IPS-15b (cell line): ENCODE results near the gene PBLD.
"Not testable (repeated sequence)": the region's sequence is repeated elsewhere in the genome, so short reads cannot be mapped to it uniquely, and the experiment has no call there.

Source experiments
- H3K27me3 ChIP-seq: one replicate; pipeline ENCODE4 v1.6.1; 2013; ENCODE audit warnings: low read length; ENCODE audit not compliant: control insufficient read depth, insufficient read depth
- H3K36me3 ChIP-seq: one replicate; pipeline ENCODE4 v1.6.1; 2013; ENCODE audit warnings: low read length; ENCODE audit not compliant: control insufficient read depth, insufficient read depth
- H3K4me1 ChIP-seq: one replicate; pipeline ENCODE4 v1.6.1; 2013; ENCODE audit warnings: mild to moderate bottlenecking, low read length; ENCODE audit not compliant: control insufficient read depth, insufficient read depth
- H3K4me3 ChIP-seq: one replicate; pipeline ENCODE4 v1.5.1; 2013; ENCODE audit warnings: low read depth, low read length
- H3K9ac ChIP-seq: one replicate; pipeline ENCODE4 v1.6.1; 2013; ENCODE audit warnings: low read depth, mild to moderate bottlenecking, low read length
- H3K9me3 ChIP-seq: one replicate; pipeline ENCODE4 v1.6.1; 2013; ENCODE audit warnings: mild to moderate bottlenecking, low read length; ENCODE audit not compliant: control insufficient read depth, insufficient read depth

Gene PBLD

DNA sequence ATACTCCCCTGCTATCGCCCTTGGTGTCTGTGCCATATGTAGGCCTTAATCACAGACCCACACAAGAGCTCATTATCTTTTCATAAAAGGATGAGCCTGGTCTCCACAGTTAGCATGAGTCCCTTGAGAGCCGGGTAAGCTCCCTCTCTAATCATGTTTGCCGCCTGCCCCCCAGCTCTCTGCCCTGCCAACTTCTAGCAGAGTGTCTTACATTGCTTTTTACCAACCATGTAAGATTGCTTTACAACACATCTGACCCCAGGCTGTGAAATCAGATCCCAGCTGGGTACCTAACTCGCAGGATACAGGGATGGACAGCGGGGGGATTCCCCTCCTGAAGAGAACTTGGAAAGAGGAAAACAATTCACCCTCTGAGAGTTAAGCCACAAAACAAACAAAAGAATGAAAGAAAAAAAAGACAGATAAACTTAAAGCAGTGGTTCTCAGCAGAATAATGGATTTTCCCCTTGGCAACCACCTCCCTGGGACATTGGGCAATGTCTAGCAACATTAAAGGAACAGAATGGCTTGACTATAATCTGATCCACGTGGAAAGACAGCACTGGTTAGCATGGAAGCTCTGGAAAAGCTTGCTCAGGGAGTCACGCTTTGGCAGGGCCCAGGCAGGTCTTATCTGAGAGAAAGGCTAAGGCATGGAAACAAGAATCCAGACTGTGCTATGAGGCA is 61.4 kb downstream of the PBLD start:
- peaks cover 5% of the 10 kb centered on the region for H3K27me3 ChIP-seq
- no peak overlapping the region for H3K4me3 ChIP-seq
- no peaks in the 10 kb centered on the region for H3K9me3 ChIP-seq
- no peaks in the 10 kb centered on the region for H3K36me3 ChIP-seq
- no peaks in the 10 kb centered on the region for H3K4me1 ChIP-seq
- H3K9ac ChIP-seq: no peak overlapping the region

DNA sequence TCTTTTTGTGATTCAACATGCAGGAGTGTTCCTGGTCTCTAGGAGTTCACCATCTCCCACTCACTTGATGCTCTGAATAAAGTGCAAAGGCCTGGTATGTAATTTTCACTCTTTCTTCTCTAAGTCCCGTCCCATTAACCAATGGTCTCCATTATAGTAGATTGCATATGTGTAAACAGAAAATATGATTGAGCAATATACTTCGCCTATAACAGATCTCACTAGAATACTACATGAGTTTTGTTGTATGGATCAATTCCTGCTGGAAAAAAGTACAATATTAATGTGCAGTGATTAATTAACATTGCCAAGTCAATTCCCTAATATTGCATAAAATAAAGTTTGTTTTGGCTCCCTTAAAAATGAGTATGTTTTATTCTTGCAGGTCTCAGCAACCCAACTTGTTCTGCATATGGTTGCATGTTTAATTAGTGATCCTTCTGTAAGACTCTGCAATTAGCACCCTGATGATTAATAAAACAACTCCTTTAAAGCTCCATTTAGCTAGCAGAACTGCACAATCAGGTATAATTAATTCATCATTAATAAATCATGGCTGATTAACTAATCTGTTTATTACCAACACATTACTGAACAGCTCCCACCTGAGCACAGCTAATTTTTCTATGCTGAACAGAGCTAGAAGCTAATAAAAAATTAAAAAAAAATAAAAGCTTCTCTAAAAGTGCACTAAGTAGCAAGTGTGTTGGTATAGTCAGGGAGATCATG is 63.0 kb downstream of the PBLD start:
- H3K9ac ChIP-seq: no peak overlapping the region
- H3K4me3 ChIP-seq: no peak overlapping the region
- H3K4me1 ChIP-seq: no peaks in the 10 kb centered on the region
- H3K9me3 ChIP-seq: no peaks in the 10 kb centered on the region
- H3K36me3 ChIP-seq: no peaks in the 10 kb centered on the region
- H3K27me3 ChIP-seq: peaks cover 5% of the 10 kb centered on the region

DNA sequence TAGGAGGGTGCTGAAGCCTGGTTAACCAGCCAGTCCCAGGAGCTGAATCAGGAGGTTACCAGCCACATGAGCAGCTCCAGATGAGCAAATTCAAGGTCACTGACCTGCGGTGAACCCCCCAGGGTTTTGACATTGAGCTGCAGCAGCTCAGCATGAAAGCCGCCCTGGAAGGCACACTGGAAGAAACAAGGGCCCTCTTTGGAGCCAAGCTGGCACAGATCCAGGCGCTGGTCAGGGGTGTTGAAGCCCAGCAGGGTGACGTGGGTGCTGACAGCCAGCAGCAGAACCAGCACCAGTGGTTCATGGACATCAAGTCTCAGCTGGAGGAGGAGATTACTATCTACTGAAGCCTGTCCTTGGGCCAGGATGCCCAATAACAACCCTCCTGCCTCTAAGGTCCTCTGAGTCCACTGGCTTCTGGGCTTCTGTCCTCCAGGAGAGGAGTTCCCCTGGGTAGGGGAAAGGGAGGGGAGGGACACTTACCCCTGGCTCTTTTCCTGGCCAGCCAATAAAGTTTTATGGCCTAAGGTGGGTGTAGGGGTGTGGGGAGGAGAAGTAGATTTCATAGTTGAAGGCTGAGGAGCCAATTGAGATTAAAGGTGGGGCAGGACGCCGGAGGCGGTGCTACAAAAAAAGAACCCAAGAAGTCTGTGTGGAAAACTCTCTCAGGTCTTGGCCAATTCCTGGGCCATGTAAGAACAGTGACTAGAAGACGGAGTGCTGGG is 71.4 kb downstream of the PBLD start:
- H3K4me3 ChIP-seq: no peak overlapping the region
- H3K9me3 ChIP-seq: no peaks in the 10 kb centered on the region
- no peak overlapping the region for H3K9ac ChIP-seq
- H3K36me3 ChIP-seq: no peaks in the 10 kb centered on the region
- H3K4me1 ChIP-seq: no peaks in the 10 kb centered on the region
- peaks cover 4% of the 10 kb centered on the region for H3K27me3 ChIP-seq

- no peaks in the 10 kb centered on the region for H3K36me3 ChIP-seq
- no peak overlapping the region for H3K9ac ChIP-seq
- no peak overlapping the region for H3K4me3 ChIP-seq
- H3K9me3 ChIP-seq: no peaks in the 10 kb centered on the region
- peaks cover 8% of the 10 kb centered on the region for H3K4me1 ChIP-seq
- peaks cover 63% of the 10 kb centered on the region for H3K27me3 ChIP-seq
Observed at GRCh38 chr10:68253346-68253745, 79.4 kb downstream of the PBLD start.

GRCh38 chr10:68251625-68252495 is 80.9 kb downstream of the PBLD start:
- H3K36me3 ChIP-seq: no peaks in the 10 kb centered on the region
- H3K27me3 ChIP-seq: peaks cover 76% of the 10 kb centered on the region
- H3K9ac ChIP-seq: no peak overlapping the region
- no peaks in the 10 kb centered on the region for H3K9me3 ChIP-seq
- no peak overlapping the region for H3K4me3 ChIP-seq
- H3K4me1 ChIP-seq: peaks cover 8% of the 10 kb centered on the region

- no peak overlapping the region for H3K4me3 ChIP-seq
- H3K36me3 ChIP-seq: no peaks in the 10 kb centered on the region
- peaks cover 73% of the 10 kb centered on the region for H3K27me3 ChIP-seq
- peaks cover 8% of the 10 kb centered on the region for H3K4me1 ChIP-seq
- H3K9ac ChIP-seq: no peak overlapping the region
- no peaks in the 10 kb centered on the region for H3K9me3 ChIP-seq
Observed at GRCh38 chr10:68251151-68251550, 81.6 kb downstream of the PBLD start.

DNA sequence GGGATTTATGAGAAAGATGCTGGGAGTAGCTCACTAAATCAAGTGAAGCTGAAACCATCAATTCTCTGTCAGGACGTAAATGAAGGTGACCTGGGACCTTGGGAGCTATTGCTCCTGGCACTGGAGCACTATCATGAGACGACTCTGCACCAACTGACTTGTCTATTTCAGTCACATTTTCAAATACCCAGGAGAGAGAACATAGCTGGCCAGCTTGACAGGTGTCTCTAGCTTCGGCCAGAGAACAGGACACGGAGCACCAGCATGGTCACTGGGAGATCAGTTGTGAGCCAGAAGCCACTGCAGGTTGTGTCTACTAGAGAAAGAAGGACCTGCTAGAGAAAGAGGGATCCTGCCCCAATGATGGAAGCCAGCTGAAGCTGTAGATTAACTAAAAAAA is 83.4 kb downstream of the PBLD start:
- Histone ChIP-seq H3K9ac (no peak overlapping the region), H3K9me3 (no peaks in the 10 kb centered on the region), H3K4me3 (no peak overlapping the region), H3K36me3 (no peaks in the 10 kb centered on the region), H3K4me1 (peaks cover 8% of the 10 kb centered on the region), H3K27me3 (peaks cover 65% of the 10 kb centered on the region)

- peaks cover 54% of the 10 kb centered on the region for H3K27me3 ChIP-seq
- peaks cover 8% of the 10 kb centered on the region for H3K4me1 ChIP-seq
- H3K36me3 ChIP-seq: no peaks in the 10 kb centered on the region
- no peak overlapping the region for H3K9ac ChIP-seq
- H3K4me3 ChIP-seq: no peak overlapping the region
- H3K9me3 ChIP-seq: no peaks in the 10 kb centered on the region
Observed at GRCh38 chr10:68247931-68248330, 84.8 kb downstream of the PBLD start.

GRCh38 chr10:68246397-68246796 is 86.3 kb downstream of the PBLD start:
- not testable (repeated sequence) for H3K4me3 ChIP-seq, H3K36me3 ChIP-seq, H3K9me3 ChIP-seq, H3K9ac ChIP-seq, H3K4me1 ChIP-seq
- peaks cover 39% of the 10 kb centered on the region for H3K27me3 ChIP-seq

DNA sequence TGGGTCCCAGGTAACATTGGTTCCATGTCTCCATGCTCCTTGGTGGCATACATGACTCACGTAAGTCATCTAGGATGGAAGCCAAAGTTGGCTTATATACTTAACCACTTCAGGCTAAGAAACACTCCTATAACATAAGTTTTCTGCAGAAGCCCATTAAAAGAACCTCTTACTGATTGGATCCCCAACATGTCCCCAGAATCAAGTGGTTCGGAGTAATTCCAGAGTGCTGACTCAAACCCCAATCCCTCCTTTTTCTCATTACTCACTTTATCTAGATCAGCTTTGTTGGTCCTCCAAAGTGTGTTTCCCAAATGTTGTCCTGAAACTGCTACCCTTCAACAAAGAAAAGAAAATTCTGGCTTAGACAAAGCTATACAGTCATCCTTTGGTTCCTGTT is 90.7 kb downstream of the PBLD start:
- no peaks in the 10 kb centered on the region for H3K4me1 ChIP-seq
- no peaks in the 10 kb centered on the region for H3K9me3 ChIP-seq
- no peak overlapping the region for H3K4me3 ChIP-seq
- no peaks in the 10 kb centered on the region for H3K36me3 ChIP-seq
- H3K9ac ChIP-seq: no peak overlapping the region
- peaks cover 1% of the 10 kb centered on the region for H3K27me3 ChIP-seq

DNA sequence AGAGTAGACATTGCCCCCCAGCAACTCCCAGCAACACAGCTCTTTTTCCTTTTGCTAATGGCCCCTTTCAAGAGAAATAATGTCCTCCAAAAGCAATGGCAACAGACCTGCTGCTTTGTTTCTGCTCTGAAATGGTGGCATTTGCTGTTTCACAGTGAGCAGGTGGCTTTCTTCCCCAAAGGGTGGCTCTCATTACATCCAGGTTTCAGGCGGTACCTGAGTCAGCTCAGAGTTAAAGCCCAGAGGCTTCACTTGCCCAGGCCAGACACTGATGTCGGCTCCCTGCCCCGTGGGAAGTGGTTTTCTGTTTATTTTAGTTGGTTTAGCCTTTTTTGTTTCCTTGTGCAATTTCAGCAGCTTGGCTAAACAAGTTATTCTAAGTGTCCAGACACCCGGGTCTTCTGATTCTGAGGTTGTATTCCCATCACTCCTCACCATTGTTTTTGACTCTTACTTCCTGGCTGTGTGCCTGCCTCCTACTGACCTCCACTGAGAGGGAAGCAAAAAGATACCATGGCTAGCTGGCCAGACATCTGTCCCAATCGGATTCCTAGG is 93.1 kb downstream of the PBLD start:
- no peak overlapping the region for H3K4me3 ChIP-seq
- H3K27me3 ChIP-seq: no peaks in the 10 kb centered on the region
- H3K9ac ChIP-seq: no peak overlapping the region
- no peaks in the 10 kb centered on the region for H3K9me3 ChIP-seq
- H3K4me1 ChIP-seq: no peaks in the 10 kb centered on the region
- H3K36me3 ChIP-seq: no peaks in the 10 kb centered on the region
